Activated CD4-positive, alpha-beta T cell treated with anti-CD3 and anti-CD28 coated beads, Interleukin-2, Interleukin-4, amounts not matched to agents 100 ng/mL and 50 ng/mL, durations not matched to agents 16 hours and 8 hours (primary cell): ENCODE data around the gene SURF1.
"Not testable (repeated sequence)": the region's sequence is repeated elsewhere in the genome, so short reads cannot be mapped to it uniquely, and the experiment has no call there.

Experiments used
- DNase-seq: peaks from one replicate; pipeline ENCODE4 v3.0.0-alpha.2; 2020; ENCODE audit warnings: low spot score

The SURF1 gene

GRCh38 chr9:133356391-133357091, at the start of gene SURF1, which contains the start of gene SURF2:
TSS of gene SURF1 (minus strand) at chr9:133356487. CDS start at chr9:133356453, 34 bp downstream.
TSS of gene SURF2 (plus strand) at chr9:133356550. CDS start at chr9:133356593, 43 bp downstream.
- peak; percentile 89 for DNase-seq

GRCh38 chr9:133405508-133406438, 49.5 kb upstream of the SURF1 start:
- no peak for DNase-seq

GRCh38 chr9:133404454-133405002, 48.2 kb upstream of the SURF1 start:
- DNase-seq, result no peak

- DNase-seq, result peak; percentile 53
These were observed 47.6 kb upstream of the SURF1 start for GRCh38 chr9:133403766-133404453.

GRCh38 chr9:133402689-133403088, 46.4 kb upstream of the SURF1 start:
- no peak for DNase-seq

- no peak for DNase-seq
These were observed 45.3 kb upstream of the SURF1 start for GRCh38 chr9:133401588-133401987.

- DNase-seq, result no peak
These were observed 44.0 kb upstream of the SURF1 start for GRCh38 chr9:133400292-133400691.

- no peak for DNase-seq
These were observed 41.6 kb upstream of the SURF1 start for GRCh38 chr9:133397895-133398294.

GRCh38 chr9:133397370-133397769, 41.1 kb upstream of the SURF1 start:
- no peak for DNase-seq

- no peak for DNase-seq
These were observed 40.7 kb upstream of the SURF1 start for GRCh38 chr9:133396952-133397351.

GRCh38 chr9:133394687-133395271, 38.5 kb upstream of the SURF1 start:
- DNase-seq, result no peak

- no peak for DNase-seq
These were observed 37.1 kb upstream of the SURF1 start for GRCh38 chr9:133393399-133393798.

- DNase-seq, result not testable (repeated sequence)
These were observed 36.0 kb upstream of the SURF1 start for GRCh38 chr9:133392308-133392707.

GRCh38 chr9:133391449-133391848, 35.2 kb upstream of the SURF1 start:
- not testable (repeated sequence) for DNase-seq

- DNase-seq, result no peak
These were observed 34.4 kb upstream of the SURF1 start for GRCh38 chr9:133390713-133391112.

- no peak for DNase-seq
These were observed 33.3 kb upstream of the SURF1 start for GRCh38 chr9:133389562-133389961.

GRCh38 chr9:133389025-133389557, 32.8 kb upstream of the SURF1 start:
- no peak for DNase-seq

- no peak for DNase-seq
These were observed 31.4 kb upstream of the SURF1 start for GRCh38 chr9:133387680-133388079.

- DNase-seq, result no peak
These were observed 30.1 kb upstream of the SURF1 start for GRCh38 chr9:133386338-133386737.

- no peak for DNase-seq
These were observed 29.2 kb upstream of the SURF1 start for GRCh38 chr9:133385452-133385851.

- no peak for DNase-seq
These were observed 28.5 kb upstream of the SURF1 start for GRCh38 chr9:133384736-133385321.
